ENCODE results near the gene PRC1. TPM values are rescaled to one million over a fixed set of nuclear protein-coding genes. Genes with fewer than 3 reads are reported as not detected.

The PRC1 gene
- total RNA-seq, 1 donor from 2014 or later: 9.3 TPM

- intact Hi-C loops (cut with micrococcal nuclease): loop anchor here (1.0 to 10.0 kb wide), 4 partner anchors 19 to 1121 kb away; partner anchors contain the start of genes PRC1 and UNC45A
- Mint-ChIP-seq H3K27me3 (no peaks in the 10 kb centered on the region), H3K36me3 (ENCODE audit: low read depth) (peaks cover 44% of the 10 kb centered on the region), H3K9me3 (no peaks in the 10 kb centered on the region), H3K27ac (peak overlapping the region; percentile 92), H3K4me1 (peaks cover 21% of the 10 kb centered on the region), H3K4me3 (peak overlapping the region; percentile 88)
- DNase-seq (no peak), ATAC-seq (ENCODE audit: low read depth) (no peak)
- POLR2A ChIA-PET: interaction anchor here (0.6 to 2.5 kb wide), 14 partner anchors 8 to 723 kb away, joined by 3 to 26 read pairs (median 4); partner anchors contain the start of genes HDDC3, MAN2A2, PRC1 and UNC45A
- CTCF ChIA-PET: interaction anchor here (0.8 to 4.7 kb wide), 5 partner anchors 20 to 318 kb away, joined by 4 to 33 read pairs (median 8); partner anchors contain the start of genes HDDC3 and UNC45A
- TF ChIP-seq CTCF (IDR thresholded peaks at IDR 0.05): no peak
Measured at GRCh38 chr15:90953947-90954711, 40.2 kb downstream of the PRC1 start.

DNA sequence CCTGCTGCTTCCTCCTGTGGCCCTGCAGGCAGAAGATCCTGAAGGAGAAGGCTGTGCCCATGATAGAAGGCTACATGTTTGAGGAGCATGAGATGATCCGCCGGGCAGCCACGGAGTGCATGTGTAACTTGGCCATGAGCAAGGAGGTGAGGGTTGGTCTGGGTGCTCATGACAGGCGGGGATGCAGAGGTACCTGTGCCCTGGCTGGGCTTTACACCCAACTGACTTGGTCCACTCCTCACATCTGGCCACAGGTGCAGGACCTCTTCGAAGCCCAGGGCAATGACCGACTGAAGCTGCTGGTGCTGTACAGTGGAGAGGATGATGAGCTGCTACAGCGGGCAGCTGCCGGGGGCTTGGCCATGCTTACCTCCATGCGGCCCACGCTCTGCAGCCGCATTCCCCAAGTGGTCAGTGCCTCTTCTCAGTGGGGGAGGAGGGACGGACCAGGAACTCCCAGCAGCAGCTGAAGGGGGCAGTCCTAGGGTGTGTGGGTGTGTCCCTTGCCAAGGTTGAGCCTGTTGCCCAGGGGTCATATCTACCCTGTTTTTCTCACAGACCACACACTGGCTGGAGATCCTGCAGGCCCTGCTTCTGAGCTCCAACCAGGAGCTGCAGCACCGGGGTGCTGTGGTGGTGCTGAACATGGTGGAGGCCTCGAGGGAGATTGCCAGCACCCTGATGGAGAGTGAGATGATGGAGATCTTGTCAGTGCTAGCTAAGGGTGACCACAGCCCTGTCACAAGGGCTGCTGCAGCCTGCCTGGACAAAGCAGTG is 41.2 kb downstream of the PRC1 start:
- DNase-seq (no peak), ATAC-seq (ENCODE audit: low read depth) (no peak)
- CTCF ChIA-PET: no interaction called here
- Mint-ChIP-seq H3K4me3 (no peak overlapping the region), H3K4me1 (peaks cover 21% of the 10 kb centered on the region), H3K36me3 (ENCODE audit: low read depth) (peaks cover 53% of the 10 kb centered on the region), H3K27me3 (no peaks in the 10 kb centered on the region), H3K27ac (no peak overlapping the region), H3K9me3 (no peaks in the 10 kb centered on the region)
- intact Hi-C loops (cut with micrococcal nuclease): loop anchor here (10.0 kb wide), 1 partner anchor 1122 kb away; no protein-coding TSS in a partner anchor
- POLR2A ChIA-PET: interaction anchor here (2.2 to 2.5 kb wide), 2 partner anchors 18 to 22 kb away, joined by 23 to 26 read pairs; partner anchors contain the start of genes HDDC3 and UNC45A
- no peak for TF ChIP-seq CTCF (IDR thresholded peaks at IDR 0.05)

DNA sequence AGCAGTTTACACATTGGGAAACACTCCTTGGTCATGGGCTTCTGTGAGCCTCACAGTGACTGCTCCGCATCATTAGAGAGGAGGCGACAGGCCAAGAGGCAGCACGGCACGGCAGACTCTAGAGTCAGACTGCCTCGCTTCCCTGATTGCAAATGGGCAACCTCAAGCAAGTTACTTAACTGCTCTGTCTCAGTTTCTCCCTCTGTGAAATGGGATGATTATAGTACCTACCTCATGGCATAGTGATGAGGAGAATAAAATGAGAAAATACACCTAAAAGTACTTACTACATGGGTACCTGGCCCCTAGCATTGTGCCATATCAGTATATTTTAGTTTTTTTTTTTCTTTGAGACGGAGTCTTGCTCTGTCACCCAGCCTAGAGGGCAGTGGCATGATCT is 43.7 kb downstream of the PRC1 start:
- no peak for TF ChIP-seq CTCF (IDR thresholded peaks at IDR 0.05)
- Mint-ChIP-seq H3K4me3 (no peak overlapping the region), H3K36me3 (ENCODE audit: low read depth) (peaks cover 68% of the 10 kb centered on the region), H3K9me3 (no peaks in the 10 kb centered on the region), H3K4me1 (peaks cover 9% of the 10 kb centered on the region), H3K27ac (no peak overlapping the region), H3K27me3 (no peaks in the 10 kb centered on the region)
- ChIA-PET POLR2A (interaction anchor here (0.6 kb wide), 1 partner anchor 8 kb away, joined by 6 read pairs; no protein-coding TSS in a partner anchor), CTCF (no interaction called here)
- intact Hi-C loops (cut with micrococcal nuclease): loop anchor here (10.0 kb wide), 1 partner anchor 1124 kb away; no protein-coding TSS in a partner anchor
- DNase-seq: no peak
- no peak for ATAC-seq (ENCODE audit: low read depth)

DNA sequence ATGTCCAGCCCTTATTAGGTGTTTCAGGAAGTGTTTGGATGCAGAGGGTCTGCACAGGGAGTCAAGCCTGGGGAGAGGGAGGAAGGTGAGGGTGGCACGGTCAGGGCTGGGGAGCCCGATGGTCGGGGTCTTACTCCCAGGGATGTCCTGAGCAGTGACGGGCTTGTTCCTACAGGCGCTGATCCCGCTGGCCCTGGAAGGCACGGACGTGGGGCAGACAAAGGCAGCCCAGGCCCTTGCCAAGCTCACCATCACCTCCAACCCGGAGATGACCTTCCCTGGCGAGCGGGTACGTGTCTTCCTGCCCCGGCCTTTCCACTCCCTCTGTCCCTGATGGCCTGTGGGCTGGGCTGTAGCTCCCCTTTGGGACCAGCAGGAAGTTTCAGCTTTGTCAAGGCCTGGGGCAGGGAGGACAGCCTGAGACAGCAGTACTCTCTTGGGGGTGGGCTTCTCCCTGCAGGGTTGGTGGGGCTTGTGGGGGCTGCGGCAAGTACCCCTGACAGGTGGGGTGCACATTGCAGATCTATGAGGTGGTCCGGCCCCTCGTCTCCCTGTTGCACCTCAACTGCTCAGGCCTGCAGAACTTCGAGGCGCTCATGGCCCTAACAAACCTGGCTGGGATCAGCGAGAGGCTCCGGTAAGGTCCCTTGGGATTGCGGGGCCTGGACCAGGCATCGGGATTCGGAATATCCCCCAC is 44.2 kb downstream of the PRC1 start:
- Mint-ChIP-seq H3K36me3 (ENCODE audit: low read depth) (peaks cover 70% of the 10 kb centered on the region), H3K9me3 (no peaks in the 10 kb centered on the region), H3K27me3 (no peaks in the 10 kb centered on the region), H3K4me1 (peaks cover 5% of the 10 kb centered on the region), H3K4me3 (no peak overlapping the region), H3K27ac (no peak overlapping the region)
- intact Hi-C loops (cut with micrococcal nuclease): loop anchor here (10.0 kb wide), 1 partner anchor 1125 kb away; no protein-coding TSS in a partner anchor
- ATAC-seq (ENCODE audit: low read depth) (no peak), DNase-seq (no peak)
- TF ChIP-seq CTCF (IDR thresholded peaks at IDR 0.05): no peak
- ChIA-PET CTCF (no interaction called here), POLR2A (interaction anchor here (0.6 kb wide), 1 partner anchor 9 kb away, joined by 6 read pairs; no protein-coding TSS in a partner anchor)

All from activated B cell treated with CpG ODN at 0.5 μM for 24 hours (primary cell).